Mucosa of rectum (tissue), 2 donors: ENCODE results near the gene ANO6.
"Not testable (repeated sequence)": the region's sequence is repeated elsewhere in the genome, so short reads cannot be mapped to it uniquely, and the experiment has no call there.

ENCODE experiments used
- H3K27ac ChIP-seq, 2 donors: one replicate each; pipeline ENCODE4 v1.7.0; 2013; ENCODE audit warnings: inconsistent platforms in 2 of 2, low read depth in 2 of 2, low read length in 2 of 2
- H3K27me3 ChIP-seq, 2 donors: one replicate each; pipeline ENCODE4 v1.7.0; 2013; ENCODE audit warnings: low read length in 2 of 2; ENCODE audit not compliant: control insufficient read depth in 2 of 2, insufficient read depth in 2 of 2
- H3K36me3 ChIP-seq, 2 donors: one replicate each; pipeline ENCODE4 v1.7.0; 2013; ENCODE audit warnings: low read length in 2 of 2; ENCODE audit not compliant: control insufficient read depth in 2 of 2, insufficient read depth in 2 of 2
- H3K4me1 ChIP-seq, 2 donors: one replicate each; pipeline ENCODE4 v1.7.0; 2013; ENCODE audit warnings: low read length in 2 of 2, mild to moderate bottlenecking in 1 of 2; ENCODE audit not compliant: control insufficient read depth in 2 of 2, insufficient read depth in 2 of 2
- H3K4me3 ChIP-seq, 2 donors: one replicate each; pipeline ENCODE4 v1.7.0; 2013; ENCODE audit warnings: low read length in 2 of 2
- H3K9ac ChIP-seq, 2 donors: one replicate each; pipeline ENCODE4 v1.7.0; 2013; ENCODE audit warnings: low read length in 2 of 2, low read depth in 1 of 2, mild to moderate bottlenecking in 1 of 2
- H3K9me3 ChIP-seq, 2 donors: one replicate each; pipeline ENCODE4 v1.7.0; 2013; ENCODE audit warnings: low read length in 2 of 2; ENCODE audit not compliant: control insufficient read depth in 2 of 2
- donor health status: healthy.
- donor health status: Normal muscosa, but diverticular disease.

The ANO6 gene

GRCh38 chr12:45397499-45397898, 181.6 kb downstream of the ANO6 start:
- not testable (repeated sequence) for H3K4me3 ChIP-seq, H3K4me1 ChIP-seq, H3K9me3 ChIP-seq, H3K9ac ChIP-seq, H3K27me3 ChIP-seq, H3K27ac ChIP-seq, H3K36me3 ChIP-seq

GRCh38 chr12:45398552-45398951, 182.7 kb downstream of the ANO6 start:
- no peaks in the 10 kb centered on the region for H3K4me1 ChIP-seq
- no peak overlapping the region for H3K4me3 ChIP-seq
- H3K9me3 ChIP-seq = no peaks in the 10 kb centered on the region
- no peak overlapping the region for H3K9ac ChIP-seq
- H3K27me3 ChIP-seq = no peaks in the 10 kb centered on the region
- peaks cover 0 to 4% of the 10 kb centered on the region in 2 donors for H3K36me3 ChIP-seq
- H3K27ac ChIP-seq = no peak overlapping the region

GRCh38 chr12:45400991-45401390, 185.1 kb downstream of the ANO6 start:
- Histone ChIP-seq H3K4me1 (no peaks in the 10 kb centered on the region), H3K36me3 (peaks cover 3 to 4% of the 10 kb centered on the region in 2 donors), H3K4me3 (no peak overlapping the region), H3K27me3 (no peaks in the 10 kb centered on the region), H3K27ac (no peak overlapping the region), H3K9me3 (no peaks in the 10 kb centered on the region), H3K9ac (no peak overlapping the region)

GRCh38 chr12:45402288-45402687, 186.4 kb downstream of the ANO6 start:
- Histone ChIP-seq H3K4me3 (no peak overlapping the region), H3K9ac (no peak overlapping the region), H3K9me3 (no peaks in the 10 kb centered on the region), H3K36me3 (peaks cover 3 to 4% of the 10 kb centered on the region in 2 donors), H3K27me3 (no peaks in the 10 kb centered on the region), H3K4me1 (no peaks in the 10 kb centered on the region), H3K27ac (no peak overlapping the region)

GRCh38 chr12:45406988-45407850, 191.3 kb downstream of the ANO6 start:
- Histone ChIP-seq H3K9ac (no peak overlapping the region), H3K36me3 (peaks cover 3 to 4% of the 10 kb centered on the region in 2 donors), H3K27me3 (no peaks in the 10 kb centered on the region)

GRCh38 chr12:45407981-45408728, 192.3 kb downstream of the ANO6 start:
- Histone ChIP-seq H3K4me1 (no peaks in the 10 kb centered on the region), H3K36me3 (peaks cover 3 to 4% of the 10 kb centered on the region in 2 donors), H3K4me3 (no peak overlapping the region), H3K9me3 (no peaks in the 10 kb centered on the region), H3K9ac (no peak overlapping the region), H3K27me3 (no peaks in the 10 kb centered on the region), H3K27ac (no peak overlapping the region)

More at GRCh38 chr12:45406988-45407850, 191.3 kb downstream of the ANO6 start:
- Histone ChIP-seq H3K4me1 (no peaks in the 10 kb centered on the region), H3K27ac (no peak overlapping the region), H3K4me3 (no peak overlapping the region), H3K9me3 (no peaks in the 10 kb centered on the region)

- Histone ChIP-seq H3K27me3 (no peaks in the 10 kb centered on the region), H3K4me1 (no peaks in the 10 kb centered on the region), H3K36me3 (peaks cover 0 to 3% of the 10 kb centered on the region in 2 donors), H3K27ac (no peak overlapping the region), H3K9ac (no peak overlapping the region), H3K9me3 (no peaks in the 10 kb centered on the region), H3K4me3 (no peak overlapping the region)
These were observed 192.8 kb downstream of the ANO6 start for GRCh38 chr12:45408729-45409114.

GRCh38 chr12:45409966-45410365, 194.1 kb downstream of the ANO6 start:
- Histone ChIP-seq H3K9ac (no peak overlapping the region), H3K4me3 (no peak overlapping the region), H3K27ac (no peak overlapping the region), H3K9me3 (no peaks in the 10 kb centered on the region), H3K36me3 (no peaks in the 10 kb centered on the region), H3K4me1 (no peaks in the 10 kb centered on the region), H3K27me3 (no peaks in the 10 kb centered on the region)

GRCh38 chr12:45411626-45412025, 195.7 kb downstream of the ANO6 start:
- Histone ChIP-seq H3K9me3 (no peaks in the 10 kb centered on the region), H3K27me3 (no peaks in the 10 kb centered on the region), H3K27ac (no peak overlapping the region), H3K4me3 (no peak overlapping the region), H3K36me3 (peaks cover 3 to 5% of the 10 kb centered on the region in 2 donors), H3K4me1 (no peaks in the 10 kb centered on the region), H3K9ac (no peak overlapping the region)

GRCh38 chr12:45415393-45415817, 199.5 kb downstream of the ANO6 start:
- H3K4me1 ChIP-seq = no peaks in the 10 kb centered on the region
- no peak overlapping the region for H3K9ac ChIP-seq
- H3K27me3 ChIP-seq = no peaks in the 10 kb centered on the region
- H3K4me3 ChIP-seq = no peak overlapping the region
- no peaks in the 10 kb centered on the region for H3K9me3 ChIP-seq
- H3K36me3 ChIP-seq = peaks cover 10 to 11% of the 10 kb centered on the region in 2 donors
- H3K27ac ChIP-seq = no peak overlapping the region
